Myometrial cell (primary cell): ENCODE data around the gene TAS1R1. TPM values are rescaled to one million over a fixed set of nuclear protein-coding genes. Genes with fewer than 3 reads are reported as not detected.

Source experiments
- total RNA-seq: library from RNA; depleted of rRNA; stranded (reverse); fragments of >200 nt; gene quantifications from 2 replicates; pipeline ENCODE4 v1.2.3, GENCODE V29; 2015

Gene TAS1R1
- not detected in 2 replicates for total RNA-seq

GRCh38 chr1:6554907-6555778 is at the start of gene TAS1R1:
Gene TAS1R1 (plus strand): TSS chr1:6555307. CDS start chr1:6555374, 67 bp downstream.

GRCh38 chr1:6554031-6554906 is 838 bp upstream of the TAS1R1 start, which contains the start of gene NOL9:
Gene NOL9 (minus strand): TSS chr1:6554513. CDS start chr1:6554502, 11 bp downstream.

GRCh38 chr1:6579374-6580118 is 24.4 kb downstream of the TAS1R1 start, which contains the start of gene ZBTB48:
Gene ZBTB48 (plus strand): TSS chr1:6579994. CDS start chr1:6580610, 616 bp downstream.

GRCh38 chr1:6602669-6603237 is 47.6 kb downstream of the TAS1R1 start, which contains the start of gene KLHL21:
Gene KLHL21 (minus strand): TSS chr1:6602869. CDS start chr1:6602817, 52 bp downstream.

GRCh38 chr1:6613361-6614018 is 58.4 kb downstream of the TAS1R1 start, which contains the start of gene PHF13:
Gene PHF13 (plus strand): TSS chr1:6613731. CDS start chr1:6614067, 336 bp downstream.

GRCh38 chr1:6624710-6625583 is 69.8 kb downstream of the TAS1R1 start, which contains the start of gene THAP3:
Gene THAP3 (plus strand): TSS chr1:6624868. CDS start chr1:6625219, 351 bp downstream.

Other genes starting within 250 kb of the TAS1R1 start
- 53.9 and 82.7 TPM in 2 replicates for gene ACOT7, start 161.5 kb upstream of the TAS1R1 start, total RNA-seq
- not detected in 2 replicates for gene HES2, start 135.4 kb upstream of the TAS1R1 start, total RNA-seq
- gene ESPN, start 130.5 kb upstream of the TAS1R1 start, total RNA-seq = not detected in 2 replicates
- 1.8 and 2.0 TPM in 2 replicates for gene TNFRSF25, start 89.1 kb upstream of the TAS1R1 start, total RNA-seq
- 8.5 and 8.9 TPM in 2 replicates for gene PLEKHG5, start 63.6 kb upstream of the TAS1R1 start, total RNA-seq
- gene NOL9, start 794 bp upstream of the TAS1R1 start, total RNA-seq = 12.1 and 17.9 TPM in 2 replicates
- gene ZBTB48, start 24.7 kb downstream of the TAS1R1 start, total RNA-seq = 3.7 and 6.6 TPM in 2 replicates
- gene KLHL21, start 47.6 kb downstream of the TAS1R1 start, total RNA-seq = 23.6 and 26.9 TPM in 2 replicates
- 6.2 and 7.8 TPM in 2 replicates for gene PHF13, start 58.4 kb downstream of the TAS1R1 start, total RNA-seq
- gene THAP3, start 69.6 kb downstream of the TAS1R1 start, total RNA-seq = 13.5 and 21.8 TPM in 2 replicates
- gene DNAJC11, start 146.5 kb downstream of the TAS1R1 start, total RNA-seq = 25.4 and 27.6 TPM in 2 replicates
- gene CAMTA1, start 230.1 kb downstream of the TAS1R1 start, total RNA-seq = 70.3 and 80.6 TPM in 2 replicates